ENCODE data around the gene MRPL10.

The MRPL10 gene

GRCh38 chr17:47838636-47839035 is 7.3 kb upstream of the MRPL10 start:
- no peak for DNase-seq

GRCh38 chr17:47837401-47838039 is 6.2 kb upstream of the MRPL10 start:
- DNase-seq = no peak

- DNase-seq = no peak
Observed at GRCh38 chr17:47836601-47837000, 5.3 kb upstream of the MRPL10 start.

GRCh38 chr17:47834756-47835155 is 3.4 kb upstream of the MRPL10 start:
- no peak for DNase-seq

GRCh38 chr17:47831934-47832327 is 590 bp upstream of the MRPL10 start:
- DNase-seq = no peak

GRCh38 chr17:47830396-47831002 is 842 bp downstream of the MRPL10 start:
- DNase-seq = no peak

GRCh38 chr17:47829870-47830269 is 1.5 kb downstream of the MRPL10 start:
- DNase-seq = no peak

GRCh38 chr17:47823519-47823918 is 7.8 kb downstream of the MRPL10 start:
- DNase-seq = no peak

GRCh38 chr17:47822785-47823184 is 8.6 kb downstream of the MRPL10 start:
- no peak for DNase-seq

GRCh38 chr17:47821424-47822391 is 9.6 kb downstream of the MRPL10 start, which contains the start of gene OSBPL7:
OSBPL7 (minus strand) TSS chr17:47821794; CDS start chr17:47820278, 1,516 bp downstream.
- peak; percentile 91 for DNase-seq

GRCh38 chr17:47821031-47821423 is 10.3 kb downstream of the MRPL10 start:
- no peak for DNase-seq

GRCh38 chr17:47820033-47820789 is 11.1 kb downstream of the MRPL10 start:
- DNase-seq = no peak

GRCh38 chr17:47819475-47819874 is 11.9 kb downstream of the MRPL10 start:
- no peak for DNase-seq

GRCh38 chr17:47818002-47818695 is 13.2 kb downstream of the MRPL10 start:
- DNase-seq = no peak

- no peak for DNase-seq
Observed at GRCh38 chr17:47816947-47817346, 14.4 kb downstream of the MRPL10 start.

- no peak for DNase-seq
Observed at GRCh38 chr17:47816111-47816735, 15.1 kb downstream of the MRPL10 start.

- DNase-seq = no peak
Observed at GRCh38 chr17:47815106-47815918, 16.0 kb downstream of the MRPL10 start.

- DNase-seq = no peak
Observed at GRCh38 chr17:47813512-47814031, 17.8 kb downstream of the MRPL10 start.

GRCh38 chr17:47813077-47813476 is 18.3 kb downstream of the MRPL10 start:
- DNase-seq = no peak

- DNase-seq = no peak
Observed at GRCh38 chr17:47812146-47812920, 19.0 kb downstream of the MRPL10 start.

Data from NCI-H510A (cell line).